ENCODE measurements around the gene TNS3. TPM values are rescaled to one million over a fixed set of nuclear protein-coding genes. Genes with fewer than 3 reads are reported as not detected.

Gene TNS3
- polyA plus RNA-seq, 3 donors: 5.2 to 30.3 (median 7.9) TPM

GRCh38 chr7:47424523-47424922, 157.4 kb downstream of the TNS3 start:
- Mint-ChIP-seq H3K36me3 (peaks cover 86 to 100% of the 10 kb centered on the region in 2 donors), H3K27me3 (ENCODE audit: low read depth in 3 of 3) (peaks cover 0 to 2% (median 0%) of the 10 kb centered on the region in 3 donors), H3K4me1 (peaks cover 8% of the 10 kb centered on the region), H3K4me3 (no peak overlapping the region), H3K9me3 (peaks cover 0 to 4% (median 2%) of the 10 kb centered on the region in 7 donors), H3K27ac (peak overlapping the region in 2 of 7 donors; percentile 42 to 59)
- H3K4me1 ChIP-seq (ENCODE audit: control insufficient read depth in 1 of 2, insufficient read depth in 2 of 2, low read length in 2 of 2): peaks cover 0 to 8% of the 10 kb centered on the region in 2 donors
- DNase-seq: no peak
- H3K4me2 ChIP-seq (replicated peaks; ENCODE audit: extremely low read depth, low read length, poor library complexity, severe bottlenecking): no peak overlapping the region
- 100% methylated on average over 2 of the region's 4 CpGs for WGBS (ENCODE audit: insufficient coverage)
- H3K36me3 ChIP-seq (replicated peaks in 1 of 2; ENCODE audit: control insufficient read depth in 1 of 2, insufficient read depth in 2 of 2, low read length in 2 of 2): peaks cover 83 to 100% of the 10 kb centered on the region in 2 donors
- H3K9ac ChIP-seq (ENCODE audit: insufficient read depth, low read length, poor library complexity, severe bottlenecking): no peak overlapping the region
- H4K20me1 ChIP-seq (ENCODE audit: insufficient read depth, low read length): peaks cover 30% of the 10 kb centered on the region
- no peaks in the 10 kb centered on the region for H3K9me3 ChIP-seq (replicated peaks in 1 of 2; ENCODE audit: control insufficient read depth in 1 of 2, insufficient read depth in 1 of 2, low read length in 2 of 2)
- no peaks in the 10 kb centered on the region for H3K27me3 ChIP-seq (ENCODE audit: control insufficient read depth in 2 of 2, insufficient read depth in 2 of 2, low read length in 2 of 2)
- H3K27ac ChIP-seq (ENCODE audit: low read depth in 1 of 2, low read length in 2 of 2): no peak overlapping the region
- no peak for TF ChIP-seq CTCF (IDR thresholded peaks at IDR 0.05)
- intact Hi-C loops (cut with micrococcal nuclease): no loop called here
- no peak overlapping the region for H2AFZ ChIP-seq (ENCODE audit: insufficient read depth, low read depth, low read length, poor library complexity, severe bottlenecking)
- H3K4me3 ChIP-seq (replicated peaks in 1 of 3; ENCODE audit: low read depth in 2 of 3, low read length in 3 of 3): no peak overlapping the region
- no peaks in the 10 kb centered on the region for H3K79me2 ChIP-seq (ENCODE audit: insufficient read depth, low read length)

GRCh38 chr7:47423196-47423595, 158.7 kb downstream of the TNS3 start:
- Histone ChIP-seq H3K79me2 (ENCODE audit: insufficient read depth, low read length) (no peaks in the 10 kb centered on the region), H3K4me3 (replicated peaks in 1 of 3; ENCODE audit: low read depth in 2 of 3, low read length in 3 of 3) (no peak overlapping the region), H3K36me3 (replicated peaks in 1 of 2; ENCODE audit: control insufficient read depth in 1 of 2, insufficient read depth in 2 of 2, low read length in 2 of 2) (peaks cover 85 to 100% of the 10 kb centered on the region in 2 donors), H3K4me2 (replicated peaks; ENCODE audit: extremely low read depth, low read length, poor library complexity, severe bottlenecking) (no peak overlapping the region), H3K27me3 (ENCODE audit: control insufficient read depth in 2 of 2, insufficient read depth in 2 of 2, low read length in 2 of 2) (no peaks in the 10 kb centered on the region), H3K4me1 (ENCODE audit: control insufficient read depth in 1 of 2, insufficient read depth in 2 of 2, low read length in 2 of 2) (peaks cover 0 to 8% of the 10 kb centered on the region in 2 donors), H3K9ac (ENCODE audit: insufficient read depth, low read length, poor library complexity, severe bottlenecking) (no peak overlapping the region), H3K27ac (ENCODE audit: low read depth in 1 of 2, low read length in 2 of 2) (no peak overlapping the region), H2AFZ (ENCODE audit: insufficient read depth, low read depth, low read length, poor library complexity, severe bottlenecking) (no peak overlapping the region), H3K9me3 (replicated peaks in 1 of 2; ENCODE audit: control insufficient read depth in 1 of 2, insufficient read depth in 1 of 2, low read length in 2 of 2) (no peaks in the 10 kb centered on the region), H4K20me1 (ENCODE audit: insufficient read depth, low read length) (peaks cover 22% of the 10 kb centered on the region)
- peaks cover 0 to 4% (median 2%) of the 10 kb centered on the region in 7 donors for H3K9me3 Mint-ChIP-seq
- TF ChIP-seq CTCF (IDR thresholded peaks at IDR 0.05): no peak
- no peak overlapping the region for H3K4me3 Mint-ChIP-seq
- intact Hi-C loops (cut with micrococcal nuclease): no loop called here
- 100% methylated on average over 1 of the region's 3 CpGs for WGBS (ENCODE audit: insufficient coverage)
- H3K27ac Mint-ChIP-seq: peak overlapping the region in 2 of 7 donors; percentile 58 to 63
- peaks cover 0 to 2% (median 0%) of the 10 kb centered on the region in 3 donors for H3K27me3 Mint-ChIP-seq (ENCODE audit: low read depth in 3 of 3)
- no peak for DNase-seq
- H3K36me3 Mint-ChIP-seq: peaks cover 92 to 98% of the 10 kb centered on the region in 2 donors
- H3K4me1 Mint-ChIP-seq: peaks cover 8% of the 10 kb centered on the region

All from CD14-positive monocyte (primary cell).